ENCODE measurements around the gene GATAD1.
"Not testable (repeated sequence)": the region's sequence is repeated elsewhere in the genome, so short reads cannot be mapped to it uniquely, and the experiment has no call there.

The GATAD1 gene

DNA sequence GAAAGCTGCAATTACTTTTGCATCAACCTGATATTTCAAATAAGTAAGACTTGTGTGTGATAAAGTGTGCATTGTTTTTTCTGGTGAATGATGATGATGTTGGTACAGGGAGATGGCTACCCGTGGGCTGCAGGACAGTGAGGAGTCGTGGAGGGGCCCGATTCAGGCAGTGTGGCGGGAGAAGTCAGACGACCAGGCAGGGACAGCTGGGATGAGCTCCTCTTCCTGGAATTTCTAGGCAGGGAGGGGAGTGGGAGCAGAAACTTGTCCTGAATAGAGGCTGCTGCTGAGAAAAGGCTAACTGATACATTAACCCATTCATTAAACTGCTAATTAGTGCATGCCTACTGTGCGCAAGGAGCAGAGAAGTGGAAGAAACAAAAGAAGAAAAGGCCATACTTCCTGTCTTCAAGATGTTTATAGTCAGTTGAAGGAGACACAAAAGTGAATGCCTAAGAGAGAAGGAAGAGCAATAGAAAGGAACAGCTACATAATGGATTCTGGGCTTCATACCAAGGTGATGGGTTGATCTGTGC, 9.3 kb upstream of the GATAD1 start:
- DNase-seq = no peak

DNA sequence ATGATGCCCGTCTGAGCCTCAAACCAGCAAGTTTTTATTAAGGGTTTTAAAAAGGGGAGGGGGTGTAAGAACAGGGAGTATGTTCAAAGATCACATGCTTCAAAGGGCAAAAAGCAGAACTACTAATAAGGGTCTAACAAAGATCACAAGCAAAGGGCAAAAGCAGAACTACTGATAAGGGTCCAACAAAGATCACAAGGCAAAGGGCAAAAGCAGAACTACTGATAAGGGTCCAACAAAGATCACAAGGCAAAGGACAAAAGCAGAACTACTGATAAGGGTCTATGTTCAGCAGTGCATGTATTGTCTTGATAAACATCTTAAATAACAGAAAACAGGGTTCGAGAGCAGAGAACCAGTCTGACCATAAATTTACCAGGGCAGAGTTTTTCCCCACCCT, 4.6 kb upstream of the GATAD1 start:
- DNase-seq = not testable (repeated sequence)

DNA sequence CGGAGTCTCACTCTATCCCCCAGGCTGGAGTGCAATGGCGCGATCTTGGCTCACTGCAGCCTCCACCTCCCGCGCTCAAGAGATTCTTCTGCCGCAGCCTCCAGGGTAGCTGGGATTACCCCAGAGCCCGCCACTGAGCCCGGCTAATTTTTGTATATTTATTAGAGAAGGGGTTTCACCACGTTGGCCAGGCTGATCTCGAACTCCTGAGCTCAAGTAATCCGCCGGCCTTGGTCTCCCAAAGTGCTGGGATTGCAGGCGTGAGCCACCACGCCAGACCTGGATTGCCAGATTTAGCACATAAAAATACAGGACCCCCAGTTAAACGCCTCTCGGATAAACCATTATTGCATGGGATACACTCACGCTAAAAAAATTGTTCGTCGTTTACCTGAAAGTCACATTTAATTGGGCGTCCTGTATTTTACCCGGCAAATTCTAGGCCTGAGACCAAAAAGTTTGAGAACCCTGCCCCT, 375 bp upstream of the GATAD1 start:
- no peak for DNase-seq

DNA sequence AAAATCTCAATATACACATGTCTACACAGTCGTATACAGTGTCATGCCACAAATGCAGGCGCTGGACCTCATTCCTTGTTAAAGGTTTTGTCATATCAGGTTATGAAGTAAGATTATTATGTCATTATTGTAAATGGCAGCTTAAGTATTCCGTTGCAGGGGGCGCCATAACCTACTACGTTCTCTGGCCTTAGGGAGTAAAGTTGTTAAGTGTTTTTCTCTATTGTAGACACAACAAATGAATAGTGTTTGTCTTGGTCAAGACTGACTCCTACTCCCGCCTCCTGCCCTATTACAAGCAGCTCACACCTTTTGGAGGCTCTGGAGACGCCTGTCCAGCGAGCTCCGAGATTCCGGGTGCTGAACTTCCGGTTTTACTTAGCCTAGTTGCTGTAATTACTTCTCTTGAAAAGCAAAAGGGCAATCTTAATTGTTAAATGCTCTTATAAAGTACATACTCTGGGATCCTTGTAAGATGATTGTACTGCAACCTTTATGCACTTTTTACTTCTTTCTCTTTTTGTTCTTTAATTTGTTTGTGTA, 994 bp downstream of the GATAD1 start:
- DNase-seq = peak; percentile 27

DNA sequence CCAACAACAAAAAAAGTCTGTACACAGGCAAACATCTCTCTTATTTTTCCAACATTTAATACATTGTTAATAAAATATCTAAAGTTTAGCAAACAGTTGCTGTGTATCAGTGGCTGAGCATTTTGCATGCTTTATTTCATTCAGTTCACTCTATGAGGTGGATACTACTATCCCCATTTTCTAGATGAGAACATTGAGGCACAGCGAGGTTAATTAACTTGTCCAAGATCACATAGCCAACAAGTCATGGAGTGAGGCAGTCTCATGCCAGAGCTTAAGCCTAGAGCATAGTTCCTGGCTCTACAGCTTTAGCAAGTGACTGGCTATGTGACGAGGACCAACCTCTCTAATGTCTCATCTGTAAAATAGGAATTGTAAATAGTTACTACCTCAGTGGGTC, 4.4 kb downstream of the GATAD1 start:
- DNase-seq = no peak

DNA sequence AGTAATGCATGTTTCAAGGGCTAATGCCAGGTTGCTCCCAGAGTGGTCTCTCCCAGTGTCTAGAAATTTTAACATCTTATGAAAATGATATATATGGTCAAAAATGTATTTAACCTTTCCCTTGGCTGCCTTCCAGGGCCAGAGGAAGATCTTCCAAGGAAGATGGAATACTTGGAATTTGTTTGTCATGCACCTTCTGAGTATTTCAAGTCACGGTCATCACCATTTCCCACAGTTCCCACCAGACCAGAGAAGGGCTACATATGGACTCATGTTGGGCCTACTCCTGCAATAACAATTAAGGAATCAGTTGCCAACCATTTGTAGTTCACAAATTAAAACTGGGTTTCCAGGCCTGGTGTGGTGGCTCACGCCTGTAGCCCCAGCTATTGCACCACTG, 9.0 kb downstream of the GATAD1 start:
- DNase-seq = no peak

DNA sequence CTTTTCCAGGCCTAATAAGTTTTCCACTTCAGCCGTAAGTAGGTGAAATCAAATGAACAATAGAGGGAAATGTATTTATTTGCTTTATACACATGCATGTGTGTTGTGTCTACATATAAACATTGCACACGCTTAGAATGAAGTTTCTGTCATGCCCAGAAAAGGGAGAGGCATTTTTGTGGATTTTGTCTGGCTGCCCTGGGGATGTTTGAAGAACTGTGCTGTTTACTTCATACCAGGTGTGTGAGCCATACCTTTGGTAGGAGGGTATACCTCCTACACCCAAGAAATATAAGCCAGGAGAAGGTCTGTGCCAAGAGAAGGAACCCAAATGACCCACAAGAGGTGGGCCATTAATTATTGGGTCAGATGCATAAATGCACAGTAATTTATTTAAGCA, 12.8 kb downstream of the GATAD1 start:
- no peak for DNase-seq

DNA sequence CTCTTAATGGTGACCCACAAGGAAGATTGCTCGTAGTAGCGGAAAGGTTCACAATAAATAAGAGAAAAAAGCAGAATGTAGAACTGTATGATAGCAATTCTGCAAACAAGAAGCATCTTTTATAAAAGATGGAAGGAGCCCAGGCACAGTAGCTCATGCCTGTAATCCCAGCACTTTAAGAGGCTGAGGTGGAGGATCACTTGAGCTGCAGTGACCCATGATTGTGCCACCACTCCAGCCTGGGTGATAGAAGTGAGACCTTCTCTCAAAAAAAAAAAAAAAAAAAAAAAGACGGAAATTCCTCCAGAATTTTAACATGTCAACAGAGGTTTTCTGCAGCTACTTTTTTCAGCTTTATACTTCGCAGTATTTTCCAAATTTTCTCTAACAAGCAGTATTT, 13.2 kb downstream of the GATAD1 start:
- DNase-seq = no peak

DNA sequence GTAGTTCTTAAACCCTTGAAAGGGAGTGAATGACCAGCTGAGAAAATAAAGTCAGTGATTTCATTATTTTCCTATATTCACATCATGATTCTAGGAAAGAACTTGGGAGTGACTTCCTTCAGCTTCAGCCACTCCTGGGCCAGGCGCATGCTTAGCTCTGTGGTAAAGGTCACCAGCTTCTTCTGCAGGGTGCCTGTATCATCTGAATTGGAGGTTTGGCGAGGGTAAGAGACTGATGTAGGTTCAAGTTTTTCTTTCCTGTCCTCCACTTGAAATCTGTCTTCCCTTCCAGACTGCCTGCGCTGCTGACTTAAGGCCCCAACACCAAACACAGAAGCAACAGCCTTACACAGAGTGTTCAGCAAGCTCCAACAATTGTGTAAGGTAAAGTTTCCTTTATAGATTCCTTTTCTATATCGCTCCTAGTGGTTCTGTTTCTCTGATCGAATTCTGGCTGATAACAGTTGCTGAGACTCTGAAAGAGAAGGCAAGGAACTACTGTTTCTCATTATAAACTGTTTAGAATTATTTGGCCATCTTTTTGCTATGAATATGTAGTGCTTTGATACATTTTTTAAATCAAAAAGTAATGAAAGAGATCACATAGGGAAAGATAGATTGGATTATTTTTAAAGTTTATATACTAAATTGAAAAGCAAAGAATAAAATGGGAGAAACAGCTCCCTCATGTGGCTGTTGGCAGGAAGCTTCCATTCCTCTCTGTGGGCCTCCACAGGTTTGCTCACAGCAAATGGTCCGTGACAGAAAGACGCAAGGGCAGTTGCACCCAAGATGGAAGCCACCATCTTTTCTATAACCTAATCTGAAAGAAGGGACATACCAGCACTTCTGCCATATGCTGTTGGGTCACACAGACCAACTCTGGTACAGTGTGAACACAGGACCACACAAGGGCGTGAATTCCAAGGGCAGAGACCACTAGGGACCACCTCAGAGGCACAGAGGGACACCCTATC, 14.0 kb downstream of the GATAD1 start:
- DNase-seq = no peak

DNA sequence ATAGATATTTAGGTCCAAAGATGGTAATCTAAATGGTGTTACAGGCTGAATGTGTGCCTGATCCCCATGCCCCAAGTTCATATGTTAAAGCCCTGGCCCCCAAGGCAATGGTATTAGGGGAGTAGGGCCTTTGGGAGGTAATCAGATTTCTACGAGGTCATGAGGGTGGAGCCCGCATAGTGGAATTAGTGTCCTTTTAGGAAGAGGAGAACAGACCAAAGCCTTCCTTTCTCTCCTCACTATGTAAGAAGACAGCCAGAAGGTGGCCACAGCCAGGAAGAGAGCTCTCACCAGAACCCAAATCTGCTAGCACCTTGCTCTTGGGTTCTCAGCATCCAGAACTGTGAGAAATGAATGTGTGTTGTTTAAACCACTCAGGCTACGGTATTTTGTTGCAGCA, 15.3 kb downstream of the GATAD1 start:
- no peak for DNase-seq

DNA sequence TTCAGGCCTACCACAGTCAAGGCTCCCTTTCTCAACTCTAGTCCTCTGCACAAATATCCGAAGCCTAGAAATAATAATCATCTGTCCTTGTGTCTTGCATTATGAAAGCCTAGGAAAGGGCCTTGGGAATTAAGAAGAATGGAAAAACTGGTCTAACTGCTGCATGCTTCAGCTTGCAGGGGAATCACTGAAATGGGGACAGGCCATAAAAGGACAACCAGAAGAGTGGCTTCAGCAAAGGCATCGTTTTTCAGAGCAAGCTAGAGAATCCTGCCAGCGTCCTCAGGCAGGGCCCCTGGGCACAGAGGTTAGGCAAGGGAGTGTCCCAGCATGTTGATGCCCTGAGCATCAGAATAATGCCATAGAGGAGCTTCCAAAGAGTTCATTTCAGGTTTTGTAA, 17.2 kb downstream of the GATAD1 start:
- DNase-seq = no peak

DNA sequence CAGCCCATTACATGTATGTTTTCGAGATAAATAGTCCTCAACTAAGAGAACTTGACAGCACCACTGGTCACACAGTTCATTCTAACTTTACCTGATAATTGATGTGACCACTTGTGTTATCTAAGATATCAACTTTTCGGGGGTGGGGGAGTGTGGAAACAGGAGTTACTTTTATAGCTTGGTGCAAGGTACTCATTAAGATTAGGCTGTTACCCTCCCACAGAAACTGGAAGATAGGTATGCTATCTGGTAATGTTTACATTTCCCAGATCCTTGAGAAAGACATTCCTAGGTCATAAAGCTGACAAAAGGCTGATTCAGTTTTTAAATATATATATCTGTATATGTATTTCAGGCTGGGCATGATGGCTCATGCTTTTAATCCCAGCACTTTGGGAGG, 19.4 kb downstream of the GATAD1 start:
- no peak for DNase-seq

DNA sequence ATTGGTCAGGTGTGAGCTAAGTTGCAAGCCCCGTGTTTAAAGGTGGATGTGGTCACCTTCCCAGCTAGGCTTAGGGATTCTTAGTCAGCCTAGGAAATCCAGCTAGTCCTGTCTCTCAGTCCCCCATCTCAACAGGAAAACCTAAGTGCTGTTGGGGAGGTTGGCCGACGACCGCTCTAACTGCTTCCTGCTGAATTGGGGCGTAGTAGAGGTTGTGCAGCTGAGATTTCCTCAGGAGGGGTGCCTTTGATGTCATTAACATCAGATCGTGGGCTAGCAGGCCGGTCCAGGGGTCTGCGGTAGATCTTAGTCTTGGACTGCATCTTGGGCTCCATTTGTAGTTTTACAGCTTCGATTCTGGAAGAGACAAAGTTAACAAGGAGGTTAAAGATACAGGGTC, 21.3 kb downstream of the GATAD1 start:
- DNase-seq = not testable (repeated sequence)

DNA sequence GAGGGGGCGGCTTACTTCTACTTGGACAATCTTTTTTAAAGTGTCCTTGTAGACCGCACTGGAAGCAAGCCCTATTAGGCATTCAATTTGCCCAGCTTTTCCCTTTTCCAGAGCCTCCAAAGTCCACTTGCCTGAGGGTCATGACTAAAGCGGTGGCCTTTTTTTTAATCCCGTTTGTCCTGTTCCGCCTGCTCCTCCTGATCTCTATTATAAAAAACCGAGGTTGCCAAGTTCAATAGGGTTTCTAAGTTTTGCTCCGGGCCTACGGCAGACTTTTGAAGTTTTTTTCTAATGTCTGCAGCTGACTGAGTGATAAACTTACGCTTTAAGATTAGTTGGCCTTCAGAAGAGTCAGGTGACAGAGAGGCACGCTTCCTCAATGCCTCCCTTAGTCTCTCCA, 26.7 kb downstream of the GATAD1 start:
- DNase-seq = not testable (repeated sequence)

DNA sequence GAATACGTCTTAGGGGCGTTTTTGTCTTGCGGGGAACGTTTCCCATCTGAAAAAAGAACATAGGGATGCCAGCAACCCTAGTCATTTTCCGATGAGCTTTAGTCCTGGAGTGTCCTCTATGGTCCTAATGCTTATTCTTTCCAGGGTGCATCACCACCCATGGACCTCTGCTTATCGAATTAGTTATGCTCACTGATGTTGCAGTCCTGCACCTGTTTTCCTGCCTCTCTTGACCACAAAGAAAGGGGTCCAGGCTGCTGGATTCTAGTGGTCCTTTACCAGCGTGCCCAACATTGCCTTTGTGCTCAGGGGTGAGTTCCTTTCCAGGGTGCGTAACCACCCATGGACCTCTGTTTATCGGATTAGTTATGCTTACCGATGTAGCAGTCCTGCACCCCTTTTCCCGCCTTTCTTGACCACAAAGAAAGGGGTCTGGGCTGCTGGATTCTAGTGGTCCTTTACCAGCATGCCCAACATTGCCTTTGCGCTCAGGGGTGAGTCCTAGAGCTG, 28.0 kb downstream of the GATAD1 start:
- DNase-seq = not testable (repeated sequence)

DNA sequence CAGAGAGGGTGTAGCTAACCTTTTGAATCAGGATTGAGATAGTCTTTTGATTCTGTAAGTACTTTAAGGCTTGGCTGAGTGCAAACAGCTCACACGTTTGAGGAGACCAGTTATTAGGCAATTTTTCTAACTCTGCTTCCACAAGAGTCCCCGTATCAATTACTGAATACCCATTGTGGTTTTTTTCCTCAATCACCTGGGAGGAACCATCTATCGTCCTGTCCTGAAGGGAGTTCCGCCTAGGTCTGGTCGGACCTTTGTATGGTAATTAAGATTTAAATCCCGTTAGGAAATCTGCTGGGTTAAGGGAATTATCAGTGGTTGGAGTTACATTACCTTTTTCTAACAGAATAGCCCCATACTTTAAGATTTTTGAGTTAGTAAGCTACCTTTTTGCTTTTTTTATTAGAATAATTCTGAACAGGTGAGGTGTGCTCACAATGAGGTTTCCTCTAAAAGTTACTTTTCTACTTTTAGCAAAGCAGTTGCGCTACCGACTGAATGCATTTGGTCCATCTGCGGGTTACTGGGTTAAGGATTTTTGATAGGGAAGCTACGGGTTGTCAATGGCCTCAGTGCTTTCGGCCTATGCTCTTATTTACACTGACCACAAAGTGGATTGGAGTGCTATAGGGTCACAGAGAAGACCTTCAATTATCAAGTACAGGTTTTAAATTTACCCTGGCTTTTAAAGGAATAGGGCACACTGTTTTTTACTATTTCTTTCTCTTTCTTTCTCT, 28.7 kb downstream of the GATAD1 start:
- not testable (repeated sequence) for DNase-seq

DNA sequence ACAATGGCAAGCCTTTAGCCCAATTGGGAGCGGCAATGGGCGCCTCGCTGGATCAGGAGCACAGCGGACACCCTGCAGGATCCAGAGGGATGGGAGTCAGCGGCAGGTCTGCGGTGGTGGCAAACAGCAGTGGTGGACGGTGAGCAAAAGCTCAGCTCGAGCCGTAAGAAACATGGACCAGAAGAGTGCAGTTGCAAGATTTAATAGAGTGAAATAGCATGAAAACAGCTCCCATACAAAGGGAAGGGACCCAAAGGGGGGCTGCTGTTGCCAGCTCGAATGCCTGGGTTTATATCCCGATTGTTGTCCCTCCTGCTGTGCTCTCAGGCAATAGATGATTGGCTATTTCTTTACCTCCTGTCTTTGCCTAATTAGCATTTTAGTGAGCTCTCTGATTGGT, 30.4 kb downstream of the GATAD1 start, which contains the start of gene ERVW-1:
ERVW-1 (minus strand) TSS at position 266 of the 400 bp plus-strand sequence. CDS start 7,565 bp downstream, outside the sequence.
- not testable (repeated sequence) for DNase-seq

DNA sequence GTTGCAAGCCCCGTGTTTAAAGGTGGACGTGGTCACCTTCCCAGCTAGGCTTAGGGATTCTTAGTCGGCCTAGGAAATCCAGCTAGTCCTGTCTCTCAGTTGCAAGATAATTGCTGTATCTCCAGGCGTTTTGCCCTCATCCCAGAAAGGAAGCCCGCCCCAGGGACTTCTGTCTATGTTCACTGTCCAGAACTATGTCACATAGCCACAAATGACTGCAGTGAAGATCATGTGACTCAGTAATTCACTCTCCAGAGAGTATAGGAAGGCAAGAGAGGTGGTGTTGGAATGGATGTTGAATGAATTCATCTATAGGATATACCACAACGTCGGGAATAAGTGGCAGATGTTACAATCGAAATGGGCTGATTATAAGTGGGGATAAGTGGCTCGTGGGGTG, 30.8 kb downstream of the GATAD1 start:
- DNase-seq = no peak

DNA sequence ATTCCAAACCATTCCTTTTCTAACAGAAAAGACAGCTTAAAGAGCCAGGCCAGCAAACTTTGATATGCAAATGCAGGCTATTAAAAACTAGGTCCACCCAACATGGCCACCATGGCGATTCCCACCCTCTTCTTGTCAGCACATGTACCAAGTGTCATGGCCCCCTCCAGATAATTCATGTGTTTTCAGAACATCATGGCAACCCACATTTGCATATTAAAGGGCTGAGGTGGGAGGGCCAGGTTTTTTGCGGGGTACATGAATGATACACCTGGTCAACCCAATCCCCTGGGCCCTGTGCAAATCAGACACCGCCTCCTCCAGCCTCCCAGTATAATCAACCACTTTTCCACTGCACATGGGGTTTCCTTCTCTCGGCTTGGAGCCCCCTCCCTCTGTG, 31.4 kb downstream of the GATAD1 start:
- no peak for DNase-seq

DNA sequence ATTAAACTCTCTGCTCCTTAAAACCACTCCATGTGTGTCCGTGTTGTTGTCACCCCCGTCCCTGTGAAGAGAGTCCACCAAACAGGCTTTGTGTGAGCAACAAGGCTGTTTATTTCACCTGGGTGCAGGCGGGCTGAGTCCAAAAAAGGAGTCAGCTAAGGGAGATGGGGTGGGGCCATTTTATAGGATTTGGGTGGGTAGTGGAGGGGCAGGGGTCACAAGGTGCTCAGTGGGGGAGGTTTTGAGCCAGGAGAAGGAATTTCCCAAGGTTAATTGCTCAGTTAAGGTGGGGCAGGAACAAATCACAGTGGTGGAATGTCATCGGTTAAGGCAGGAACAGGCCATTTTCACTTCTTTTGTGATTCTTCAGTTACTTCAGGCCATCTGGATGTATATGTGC, 31.9 kb downstream of the GATAD1 start:
- not testable (repeated sequence) for DNase-seq

DNA sequence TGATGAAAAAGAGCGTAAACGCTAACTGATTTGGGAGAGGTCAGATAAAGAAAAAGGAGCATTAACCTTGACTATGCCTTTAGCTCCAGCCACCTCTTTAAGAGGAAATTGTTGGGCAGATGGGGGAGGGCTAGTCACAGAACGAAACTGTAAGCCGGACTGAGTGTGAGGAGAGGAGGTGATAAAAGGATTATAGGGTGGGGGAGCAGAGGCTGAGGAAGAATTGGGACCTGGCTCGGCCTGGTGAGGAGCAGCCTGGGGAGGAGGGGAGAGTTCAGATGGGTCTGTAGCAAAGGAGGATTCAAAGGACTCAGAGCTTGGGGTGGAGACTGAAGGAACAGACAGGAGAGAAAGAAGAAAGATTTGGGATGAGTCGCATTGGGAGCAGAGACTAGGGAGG, 36.3 kb downstream of the GATAD1 start:
- DNase-seq = not testable (repeated sequence)

DNA sequence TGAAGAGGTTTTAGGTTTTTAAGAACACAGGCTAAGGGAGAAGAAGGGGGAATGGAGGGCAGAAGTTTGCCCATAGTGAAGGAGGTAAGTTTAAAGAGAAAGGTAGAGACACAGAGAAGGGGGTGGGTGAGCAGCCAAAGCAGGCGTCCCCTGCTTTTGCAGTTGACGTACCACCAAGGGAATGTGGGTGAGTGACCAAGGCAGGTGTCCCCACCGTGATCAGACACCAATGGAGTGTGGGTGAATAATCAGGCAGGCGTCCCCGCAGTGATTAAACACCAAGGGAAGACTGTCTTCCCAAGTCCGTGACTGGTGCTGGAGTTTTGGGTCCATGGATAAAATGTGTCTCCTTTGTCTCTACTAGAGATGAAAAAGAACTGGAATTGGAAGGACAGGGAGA, 36.9 kb downstream of the GATAD1 start:
- DNase-seq = not testable (repeated sequence)
